ENCODE measurements around the gene ARHGEF16. TPM values are rescaled to one million over a fixed set of nuclear protein-coding genes. Genes with fewer than 3 reads are reported as not detected.

The ARHGEF16 gene
- total RNA-seq, 3 donors from 2014 or later: 0.80 to 16.2 (median 15.1) TPM

GRCh38 chr1:3420218-3420951, 34.1 kb upstream of the ARHGEF16 start:
- no peaks in the 10 kb centered on the region for H3K4me1 ChIP-seq
- no peak overlapping the region for H3K27ac ChIP-seq
- DNase-seq (ENCODE audit: low spot score in 2 of 2): no peak
- H3K27me3 ChIP-seq: peaks cover 0 to 74% of the 10 kb centered on the region in 2 donors
- H3K36me3 ChIP-seq: no peaks in the 10 kb centered on the region
- H3K9me3 ChIP-seq: peaks cover 14 to 16% of the 10 kb centered on the region in 2 donors
- intact Hi-C loops (cut with DNase I; ENCODE audit: low total_unique reads): no loop called here
- TF ChIP-seq, protein P1, sequence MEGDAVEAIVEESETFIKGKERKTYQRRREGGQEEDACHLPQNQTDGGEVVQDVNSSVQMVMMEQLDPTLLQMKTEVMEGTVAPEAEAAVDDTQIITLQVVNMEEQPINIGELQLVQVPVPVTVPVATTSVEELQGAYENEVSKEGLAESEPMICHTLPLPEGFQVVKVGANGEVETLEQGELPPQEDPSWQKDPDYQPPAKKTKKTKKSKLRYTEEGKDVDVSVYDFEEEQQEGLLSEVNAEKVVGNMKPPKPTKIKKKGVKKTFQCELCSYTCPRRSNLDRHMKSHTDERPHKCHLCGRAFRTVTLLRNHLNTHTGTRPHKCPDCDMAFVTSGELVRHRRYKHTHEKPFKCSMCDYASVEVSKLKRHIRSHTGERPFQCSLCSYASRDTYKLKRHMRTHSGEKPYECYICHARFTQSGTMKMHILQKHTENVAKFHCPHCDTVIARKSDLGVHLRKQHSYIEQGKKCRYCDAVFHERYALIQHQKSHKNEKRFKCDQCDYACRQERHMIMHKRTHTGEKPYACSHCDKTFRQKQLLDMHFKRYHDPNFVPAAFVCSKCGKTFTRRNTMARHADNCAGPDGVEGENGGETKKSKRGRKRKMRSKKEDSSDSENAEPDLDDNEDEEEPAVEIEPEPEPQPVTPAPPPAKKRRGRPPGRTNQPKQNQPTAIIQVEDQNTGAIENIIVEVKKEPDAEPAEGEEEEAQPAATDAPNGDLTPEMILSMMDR (IDR thresholded peaks at IDR 0.05): no peak
- TF ChIP-seq POLR2A (IDR thresholded peaks at IDR 0.05) (no peak), POLR2AphosphoS5 (IDR thresholded peaks at IDR 0.05) (no peak)
- no peak overlapping the region for H3K4me3 ChIP-seq

DNA sequence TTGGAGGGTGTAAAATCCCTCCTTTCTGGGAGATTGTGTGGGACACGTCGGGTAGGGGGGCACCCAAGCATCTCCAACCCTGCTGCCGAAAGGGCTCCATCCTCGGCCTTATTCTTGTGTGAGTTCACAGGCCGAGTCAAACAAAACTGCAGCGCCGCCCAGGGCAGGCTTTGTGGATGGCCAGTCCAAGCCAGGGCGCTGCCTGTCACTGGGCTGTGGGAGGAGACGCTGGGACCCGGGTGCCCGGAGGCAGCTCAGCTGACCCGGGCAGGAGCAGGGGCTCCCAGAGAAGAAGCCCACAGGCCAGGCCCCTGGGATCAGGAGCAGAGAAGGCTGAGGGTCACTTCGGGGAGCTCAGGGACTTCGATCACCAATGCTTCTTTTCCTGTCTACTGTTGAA, 31.8 kb upstream of the ARHGEF16 start:
- TF ChIP-seq POLR2A (IDR thresholded peaks at IDR 0.05): no peak
- TF ChIP-seq POLR2AphosphoS5 (IDR thresholded peaks at IDR 0.05): no peak
- TF ChIP-seq, protein P1 (IDR thresholded peaks at IDR 0.05): no peak
- Histone ChIP-seq H3K4me1 (no peaks in the 10 kb centered on the region), H3K27ac (no peak overlapping the region), H3K36me3 (no peaks in the 10 kb centered on the region), H3K27me3 (peaks cover 0 to 58% of the 10 kb centered on the region in 2 donors), H3K9me3 (no peaks in the 10 kb centered on the region), H3K4me3 (no peak overlapping the region)
- DNase-seq (ENCODE audit: low spot score in 2 of 2): no peak
- intact Hi-C loops (cut with DNase I; ENCODE audit: low total_unique reads): no loop called here

- H3K9me3 ChIP-seq: no peaks in the 10 kb centered on the region
- H3K4me1 ChIP-seq: no peaks in the 10 kb centered on the region
- TF ChIP-seq, protein P1 (IDR thresholded peaks at IDR 0.05): no peak
- TF ChIP-seq POLR2A (IDR thresholded peaks at IDR 0.05) (no peak), POLR2AphosphoS5 (IDR thresholded peaks at IDR 0.05) (no peak)
- no peak overlapping the region for H3K4me3 ChIP-seq
- peaks cover 0 to 52% of the 10 kb centered on the region in 2 donors for H3K27me3 ChIP-seq
- no peak for DNase-seq (ENCODE audit: low spot score in 2 of 2)
- intact Hi-C loops (cut with DNase I; ENCODE audit: low total_unique reads): no loop called here
- no peaks in the 10 kb centered on the region for H3K36me3 ChIP-seq
- no peak overlapping the region for H3K27ac ChIP-seq
These were observed 31.1 kb upstream of the ARHGEF16 start for GRCh38 chr1:3423245-3423829.

DNA sequence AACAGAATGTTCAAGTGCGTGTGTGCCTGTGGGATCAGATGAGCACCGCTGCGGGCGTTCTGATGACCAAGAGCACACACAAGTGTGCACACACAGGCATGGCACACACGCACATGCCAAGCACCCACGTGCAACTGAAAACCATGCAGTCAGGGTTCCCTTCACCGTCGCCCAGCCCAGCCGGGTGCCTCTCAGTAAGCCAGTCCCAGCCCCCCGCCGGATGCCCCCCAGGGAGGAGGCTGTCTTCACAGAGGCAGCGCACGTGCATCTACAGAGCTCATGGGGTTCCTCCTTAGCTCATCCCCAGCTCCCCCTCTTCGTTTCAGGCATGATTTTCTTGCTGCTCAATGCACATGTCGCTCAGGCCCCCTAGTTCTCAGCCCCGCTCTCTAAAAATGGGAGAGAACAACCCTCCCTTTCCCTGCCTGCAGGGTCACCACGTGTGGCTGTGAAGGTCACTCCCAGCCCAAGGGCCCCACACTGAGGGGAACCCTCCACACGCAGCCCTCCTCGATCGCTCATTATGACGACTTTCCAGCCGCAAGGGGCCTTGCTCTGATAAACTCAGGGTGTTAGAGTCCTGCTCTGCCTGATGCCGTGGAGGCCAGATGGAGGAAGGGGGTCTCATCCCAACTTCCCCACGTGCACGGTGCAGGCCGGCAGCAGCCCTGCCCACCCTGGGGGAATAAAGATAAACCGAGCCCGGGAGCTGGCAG, 30.4 kb upstream of the ARHGEF16 start:
- intact Hi-C loops (cut with DNase I; ENCODE audit: low total_unique reads): no loop called here
- Histone ChIP-seq H3K27me3 (peaks cover 0 to 45% of the 10 kb centered on the region in 2 donors), H3K9me3 (no peaks in the 10 kb centered on the region), H3K27ac (no peak overlapping the region), H3K36me3 (no peaks in the 10 kb centered on the region), H3K4me3 (no peak overlapping the region), H3K4me1 (no peaks in the 10 kb centered on the region)
- no peak for TF ChIP-seq POLR2A (IDR thresholded peaks at IDR 0.05)
- no peak for TF ChIP-seq POLR2AphosphoS5 (IDR thresholded peaks at IDR 0.05)
- TF ChIP-seq, protein P1 (IDR thresholded peaks at IDR 0.05): no peak
- DNase-seq (ENCODE audit: low spot score in 2 of 2): no peak

Measured in breast epithelium (tissue), 4 donors.